ENCODE data around the gene ZNF444. TPM values are rescaled to one million over a fixed set of nuclear protein-coding genes. Genes with fewer than 3 reads are reported as not detected.
A peak's percentile ranks its signal among the peaks of the same experiment; 100 is the strongest.
"Not testable (repeated sequence)": the region's sequence is repeated elsewhere in the genome, so short reads cannot be mapped to it uniquely, and the experiment has no call there.

ZNF444 gene
- total RNA-seq, 2 donors from 2014 or later, result 20.5 to 50.9 TPM

GRCh38 chr19:56101095-56101494 lies 40.0 kb upstream of the ZNF444 start:
- Histone ChIP-seq H3K27ac (no peak overlapping the region), H3K9ac (ENCODE audit: low read depth in 2 of 2, low read length in 2 of 2) (no peak overlapping the region), H3K4me1 (peaks cover 5% of the 10 kb centered on the region), H3K27me3 (no peaks in the 10 kb centered on the region), H3K36me3 (no peaks in the 10 kb centered on the region), H3K4me3 (no peak overlapping the region), H3K9me3 (no peaks in the 10 kb centered on the region)
- intact Hi-C loops (cut with DNase I), result no loop called here
- TF ChIP-seq CTCF (IDR thresholded peaks at IDR 0.05), result no peak
- no peak for DNase-seq

GRCh38 chr19:56101746-56102535 lies 39.1 kb upstream of the ZNF444 start:
- H3K9ac ChIP-seq (ENCODE audit: low read depth in 2 of 2, low read length in 2 of 2), result no peak overlapping the region
- no peaks in the 10 kb centered on the region for H3K27me3 ChIP-seq
- peaks cover 10% of the 10 kb centered on the region for H3K4me1 ChIP-seq
- no peaks in the 10 kb centered on the region for H3K36me3 ChIP-seq
- no peaks in the 10 kb centered on the region for H3K9me3 ChIP-seq
- TF ChIP-seq CTCF (IDR thresholded peaks at IDR 0.05), result no peak
- no peak for DNase-seq
- H3K27ac ChIP-seq, result no peak overlapping the region
- intact Hi-C loops (cut with DNase I), result no loop called here
- H3K4me3 ChIP-seq, result no peak overlapping the region

GRCh38 chr19:56103027-56103614 lies 38.0 kb upstream of the ZNF444 start:
- intact Hi-C loops (cut with DNase I), result no loop called here
- Histone ChIP-seq H3K36me3 (no peaks in the 10 kb centered on the region), H3K4me3 (no peak overlapping the region), H3K4me1 (peaks cover 10% of the 10 kb centered on the region), H3K9me3 (no peaks in the 10 kb centered on the region), H3K27ac (no peak overlapping the region), H3K27me3 (no peaks in the 10 kb centered on the region), H3K9ac (ENCODE audit: low read depth in 2 of 2, low read length in 2 of 2) (no peak overlapping the region)
- no peak for DNase-seq
- TF ChIP-seq CTCF (IDR thresholded peaks at IDR 0.05), result no peak

- no peak for DNase-seq
- Histone ChIP-seq H3K27ac (no peak overlapping the region), H3K9me3 (no peaks in the 10 kb centered on the region), H3K4me1 (peaks cover 21% of the 10 kb centered on the region), H3K9ac (ENCODE audit: low read depth in 2 of 2, low read length in 2 of 2) (no peak overlapping the region), H3K27me3 (no peaks in the 10 kb centered on the region), H3K36me3 (no peaks in the 10 kb centered on the region), H3K4me3 (no peak overlapping the region)
- TF ChIP-seq CTCF (IDR thresholded peaks at IDR 0.05), result no peak
- intact Hi-C loops (cut with DNase I), result loop anchor here (2.0 kb wide), 1 partner anchor 68 kb away; no protein-coding TSS in a partner anchor
These were observed 36.7 kb upstream of the ZNF444 start for GRCh38 chr19:56104423-56104822.

GRCh38 chr19:56105090-56105701 lies 35.9 kb upstream of the ZNF444 start:
- no peaks in the 10 kb centered on the region for H3K36me3 ChIP-seq
- intact Hi-C loops (cut with DNase I), result loop anchor here (2.0 to 5.0 kb wide), 2 partner anchors 37 to 68 kb away; partner anchors contain the start of gene ZNF444
- peak overlapping the region; percentile 61 to 85 for H3K9ac ChIP-seq (ENCODE audit: low read depth in 2 of 2, low read length in 2 of 2)
- peak overlapping the region; percentile 75 for H3K27ac ChIP-seq
- H3K4me3 ChIP-seq, result peak overlapping the region; percentile 20
- H3K27me3 ChIP-seq, result no peaks in the 10 kb centered on the region
- TF ChIP-seq CTCF (IDR thresholded peaks at IDR 0.05), result peak; percentile 69
- DNase-seq, result peak; percentile 92
- peaks cover 25% of the 10 kb centered on the region for H3K4me1 ChIP-seq
- no peaks in the 10 kb centered on the region for H3K9me3 ChIP-seq

GRCh38 chr19:56105831-56106396 lies 35.2 kb upstream of the ZNF444 start:
- intact Hi-C loops (cut with DNase I), result loop anchor here (2.0 to 5.0 kb wide), 2 partner anchors 36 to 67 kb away; partner anchors contain the start of gene ZNF444
- not testable (repeated sequence) for H3K27me3 ChIP-seq, H3K9me3 ChIP-seq, DNase-seq, H3K36me3 ChIP-seq
- peak overlapping the region; percentile 20 for H3K4me3 ChIP-seq
- peak overlapping the region; percentile 61 to 85 for H3K9ac ChIP-seq (ENCODE audit: low read depth in 2 of 2, low read length in 2 of 2)
- H3K4me1 ChIP-seq, result peaks cover 32% of the 10 kb centered on the region
- peak overlapping the region; percentile 75 for H3K27ac ChIP-seq
